Iris pigment epithelial cell (primary cell): ENCODE measurements around the gene CHST11.

Experiments used
- DNase-seq: peaks from one replicate; pipeline ENCODE4 v3.0.0-alpha.2; 2011; ENCODE audit warnings: low read depth

The CHST11 gene

GRCh38 chr12:104809706-104810385, 353.1 kb downstream of the CHST11 start:
- DNase-seq = no peak
